HuH-7.5 (cell line): ENCODE measurements around the gene MRM3.
"Not testable (repeated sequence)": the region's sequence is repeated elsewhere in the genome, so short reads cannot be mapped to it uniquely, and the experiment has no call there.

ENCODE experiments used
- DNase-seq: peaks from one replicate; pipeline ENCODE4 v3.0.0; 2011; ENCODE audit warnings: low spot score

The MRM3 gene

DNA sequence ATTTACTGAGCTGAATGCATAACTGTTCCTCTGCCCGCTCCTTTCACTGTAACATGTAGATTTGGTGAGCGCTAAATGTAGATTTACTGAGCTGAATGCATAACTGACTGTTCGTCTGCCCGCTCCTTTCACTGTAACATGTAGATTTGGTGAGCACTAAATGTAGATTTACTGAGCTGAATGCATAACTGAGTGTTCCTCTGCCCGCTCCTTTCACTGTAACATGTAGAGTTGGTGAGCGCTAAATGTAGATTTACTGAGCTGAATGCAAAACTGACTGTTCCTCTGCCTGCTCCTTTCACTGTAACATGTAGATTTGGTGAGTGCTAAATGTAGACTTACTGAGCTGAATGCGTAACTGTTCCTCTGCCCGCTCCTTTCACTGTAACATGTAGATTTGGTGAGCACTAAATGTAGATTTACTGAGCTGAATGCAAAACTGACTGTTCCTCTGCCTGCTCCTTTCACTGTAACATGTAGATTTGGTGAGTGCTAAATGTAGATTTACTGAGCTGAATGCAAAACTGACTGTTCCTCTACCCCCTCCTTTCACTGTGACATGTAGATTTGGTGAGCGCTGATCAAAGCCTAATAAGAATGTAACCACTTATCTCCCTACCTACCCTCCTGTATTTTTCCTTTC is 26.7 kb upstream of the MRM3 start:
- not testable (repeated sequence) for DNase-seq

DNA sequence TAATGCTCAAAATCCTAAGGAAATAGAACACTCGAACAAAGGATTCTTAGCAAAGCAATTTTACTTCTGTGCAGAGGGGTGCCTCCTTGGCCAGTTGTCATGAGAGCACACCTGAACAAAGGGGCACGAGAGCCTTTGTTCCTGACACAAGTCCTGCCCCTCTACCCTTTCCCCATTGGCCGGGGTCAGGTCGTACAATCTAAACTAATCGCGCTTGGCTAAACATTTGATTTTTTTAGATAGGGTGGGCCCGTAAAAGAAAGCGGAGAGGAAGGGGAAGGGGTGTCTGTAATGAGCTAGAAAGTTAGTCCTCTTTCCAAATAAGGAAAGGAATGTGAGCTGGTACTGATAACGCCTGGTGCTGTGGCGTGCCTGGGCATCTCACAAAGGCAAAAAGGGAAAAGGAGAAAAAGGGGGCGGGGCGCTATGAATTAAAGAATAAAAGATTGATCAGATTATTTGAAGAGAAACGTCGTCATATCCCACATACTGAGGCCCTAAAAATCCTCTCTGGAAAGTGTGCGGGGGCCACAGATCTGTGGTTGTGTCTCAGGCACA is 26.1 kb upstream of the MRM3 start:
- DNase-seq = not testable (repeated sequence)

DNA sequence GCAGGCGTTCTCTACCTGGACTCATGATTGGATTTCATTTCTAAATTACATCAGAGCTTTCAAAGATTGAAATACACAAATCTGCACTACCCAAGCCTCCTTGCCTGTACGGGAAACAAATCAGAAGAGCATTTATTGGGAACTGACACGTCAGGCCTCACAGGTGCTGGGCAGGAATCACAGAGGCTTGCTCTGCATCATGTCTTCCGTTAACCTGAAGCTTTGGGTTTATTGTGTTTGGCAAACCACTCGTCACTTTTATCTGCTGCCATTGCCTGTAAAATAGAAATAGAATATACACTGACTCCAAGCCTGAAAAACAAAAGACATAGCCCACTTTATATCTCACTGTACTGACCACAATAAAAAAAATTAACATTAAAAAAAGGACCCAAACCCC is 22.2 kb upstream of the MRM3 start:
- no peak for DNase-seq

DNA sequence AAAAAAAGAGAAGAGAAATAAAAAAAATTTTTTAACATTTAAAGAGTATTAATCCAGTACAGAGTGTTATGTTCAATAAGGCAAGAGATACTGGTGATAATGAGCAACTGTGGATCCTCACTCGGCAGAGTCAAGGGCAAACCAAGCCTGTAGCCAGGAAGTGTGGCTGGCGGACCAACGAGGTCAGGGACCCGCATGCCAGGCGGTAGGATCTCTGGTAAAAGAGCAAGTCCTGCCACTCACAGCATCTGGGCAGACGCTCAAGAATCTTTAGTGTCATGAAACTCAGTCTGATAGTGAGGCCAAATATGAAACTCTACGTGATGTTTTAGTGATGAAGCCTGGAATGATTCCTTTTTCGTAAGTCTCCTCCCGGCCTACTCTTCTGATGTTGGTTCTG is 21.8 kb upstream of the MRM3 start:
- no peak for DNase-seq

DNA sequence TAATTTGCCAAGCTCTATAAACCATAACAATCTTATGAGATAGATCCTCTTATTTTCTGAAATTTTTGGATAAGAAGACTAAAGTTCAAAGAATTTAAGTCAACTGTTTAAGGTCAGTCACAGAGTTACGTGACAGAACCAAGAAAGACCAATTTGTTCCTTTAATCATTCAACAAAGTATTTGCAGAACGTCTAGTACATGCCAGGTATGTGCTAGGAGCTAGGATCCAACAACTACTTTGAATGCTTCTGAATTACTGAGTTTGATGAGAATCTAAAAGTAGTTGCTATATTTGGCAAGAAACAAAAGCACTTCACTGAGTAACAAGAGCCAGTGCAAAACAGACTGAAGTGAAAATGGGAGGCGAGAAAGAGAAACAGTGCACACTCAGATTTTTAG is 15.1 kb upstream of the MRM3 start:
- no peak for DNase-seq

DNA sequence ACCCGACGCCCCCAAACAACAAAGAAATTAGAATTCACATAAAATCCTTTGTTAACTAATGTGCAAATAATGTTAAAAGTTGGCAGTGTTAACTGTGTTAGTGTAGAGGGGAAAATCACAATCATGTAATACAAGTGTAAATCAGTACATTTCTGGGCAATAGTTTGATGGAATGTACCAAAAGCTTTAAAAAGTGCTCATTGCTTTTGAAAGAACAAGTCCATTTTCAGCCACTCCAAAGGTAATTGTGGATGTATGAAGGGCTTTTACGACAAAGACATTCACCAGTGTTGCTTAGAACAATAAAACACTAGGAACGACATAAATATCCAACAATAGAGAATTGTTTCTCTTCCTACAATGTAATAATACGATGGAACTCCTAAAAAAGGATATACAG is 9.1 kb upstream of the MRM3 start:
- no peak for DNase-seq

DNA sequence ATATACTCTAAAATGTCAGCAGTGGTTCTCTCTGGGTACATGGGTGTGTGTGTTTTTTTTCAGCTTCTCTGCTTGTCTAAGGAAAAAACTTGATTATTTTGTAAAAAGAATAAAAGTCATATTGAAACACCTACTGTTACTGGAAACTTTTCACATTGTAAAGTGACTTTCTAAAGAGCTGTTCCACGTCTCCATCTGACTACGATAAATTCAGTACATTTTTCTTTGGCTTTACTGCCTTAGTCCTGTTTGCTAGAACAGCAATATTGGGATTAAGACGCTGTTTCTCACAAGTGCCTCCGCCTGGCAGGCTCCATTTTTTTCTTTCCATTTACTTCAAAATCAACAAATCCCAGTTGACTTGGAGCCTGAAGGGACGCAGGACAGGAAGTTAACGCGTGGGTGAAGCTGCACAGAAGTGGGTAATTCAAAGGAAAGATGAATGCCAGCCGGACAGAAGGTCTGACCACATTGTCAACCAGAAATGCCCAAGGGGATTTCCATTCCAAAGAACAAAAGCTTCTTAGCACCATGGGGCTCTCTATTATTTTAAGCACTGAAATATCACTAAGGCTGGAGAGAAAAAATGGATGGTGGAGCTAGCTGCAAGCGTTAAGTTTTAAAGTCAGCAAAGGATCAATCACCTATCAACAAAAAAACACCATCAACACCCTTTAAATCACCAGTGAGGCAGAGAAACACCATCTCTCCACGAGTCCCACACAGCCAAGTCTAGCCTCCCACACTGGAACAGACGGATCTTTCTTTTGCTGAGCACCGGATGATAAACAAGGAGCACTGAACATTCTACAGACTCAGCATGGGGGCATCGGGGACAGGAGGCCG is 8.5 kb upstream of the MRM3 start:
- DNase-seq = no peak

DNA sequence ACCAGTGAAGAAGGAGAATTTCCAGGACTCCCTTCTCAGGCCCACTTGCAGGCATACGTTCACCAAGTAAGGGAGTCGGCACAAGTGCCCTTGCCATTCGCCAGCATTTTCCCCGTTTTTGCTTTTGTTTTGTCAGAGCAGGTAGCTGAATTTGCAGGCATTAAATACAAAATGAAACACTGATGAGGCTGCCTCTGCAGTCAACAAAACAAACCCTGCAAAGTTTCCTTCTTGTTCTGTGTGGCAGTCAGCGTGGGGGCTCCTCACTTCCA is 7.9 kb upstream of the MRM3 start:
- DNase-seq = no peak

DNA sequence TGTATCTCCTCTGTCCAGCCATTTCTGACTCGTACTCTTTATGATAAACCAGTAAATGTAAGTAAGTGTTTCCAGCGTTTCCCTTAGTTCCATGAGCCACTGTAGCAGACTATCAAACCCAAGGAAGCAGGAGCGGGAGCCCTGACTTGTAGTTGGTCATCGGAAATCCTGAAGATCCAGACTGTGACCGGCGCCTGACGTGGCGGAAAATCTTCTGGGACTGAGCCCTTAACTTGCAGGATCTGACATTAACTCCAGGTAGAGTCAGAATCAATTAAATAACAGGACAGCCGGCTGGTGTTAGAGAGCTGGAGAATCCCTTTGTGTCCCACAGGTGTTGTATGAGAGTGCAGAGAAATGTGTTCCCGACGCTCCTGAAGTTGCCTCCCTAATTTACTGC is 4.1 kb upstream of the MRM3 start:
- DNase-seq = no peak

DNA sequence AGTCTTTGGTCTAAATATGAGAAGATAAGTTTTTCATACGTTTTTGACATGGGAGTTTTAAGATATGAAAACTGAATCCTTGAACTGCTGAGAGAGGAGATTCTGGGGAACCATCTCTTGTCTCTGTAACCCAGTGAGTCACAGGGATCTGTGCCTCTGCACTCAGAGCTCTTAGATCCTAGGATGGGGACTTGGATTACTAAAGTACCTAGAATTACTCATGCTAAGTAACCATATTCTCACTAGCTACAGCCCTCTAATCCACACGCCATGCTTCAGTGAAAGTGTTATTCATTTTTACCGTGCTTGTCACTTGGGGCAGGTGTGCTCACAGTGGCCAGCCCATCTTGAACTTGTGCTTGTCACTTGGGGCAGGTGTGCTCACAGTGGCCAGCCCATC is 2.0 kb downstream of the MRM3 start:
- no peak for DNase-seq

DNA sequence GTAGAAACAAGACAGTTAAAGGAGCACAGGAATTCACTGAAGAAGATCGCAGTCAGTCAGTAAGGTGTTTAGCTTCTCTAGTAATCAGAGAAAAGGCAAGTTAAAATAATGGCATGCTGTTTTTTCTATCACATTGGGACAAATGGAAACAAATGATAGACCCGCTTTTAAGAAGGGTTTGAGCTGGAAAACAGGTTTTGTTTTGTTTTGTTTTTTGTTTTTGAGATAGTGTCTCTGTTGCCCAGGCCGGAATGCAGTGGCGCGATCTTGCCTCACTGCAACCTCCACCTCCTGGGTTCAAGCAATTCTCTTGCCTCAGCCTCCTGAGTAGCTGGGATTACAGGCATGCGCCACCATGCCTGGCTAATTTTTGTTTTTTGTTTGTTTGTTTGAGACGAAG is 3.7 kb downstream of the MRM3 start:
- not testable (repeated sequence) for DNase-seq

DNA sequence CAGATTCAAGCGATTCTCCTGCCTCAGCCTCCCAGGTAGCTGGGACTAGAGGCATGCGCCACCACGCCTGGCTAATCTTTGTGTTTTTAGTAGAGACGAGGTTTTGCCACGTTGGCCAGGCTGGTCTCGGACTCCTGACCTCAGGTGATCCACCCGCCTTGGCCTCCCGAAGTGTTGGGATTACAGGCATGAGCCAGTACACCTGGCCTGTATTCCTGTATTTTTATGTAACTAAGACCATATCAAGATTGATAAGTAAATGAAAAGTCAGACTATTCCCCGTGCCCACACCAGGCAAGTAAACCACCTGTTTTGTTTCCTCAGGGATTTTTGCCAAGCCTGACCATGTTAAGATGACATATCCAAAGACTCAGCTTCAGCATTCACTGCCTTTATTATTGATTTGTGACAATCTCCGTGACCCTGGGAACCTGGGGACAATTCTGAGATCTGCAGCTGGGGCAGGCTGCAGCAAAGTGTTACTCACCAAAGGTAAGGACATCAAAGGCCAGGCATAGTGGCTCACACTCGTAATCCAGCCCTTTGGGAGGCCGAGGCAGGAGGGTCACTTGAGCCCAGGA is 5.6 kb downstream of the MRM3 start:
- no peak for DNase-seq

DNA sequence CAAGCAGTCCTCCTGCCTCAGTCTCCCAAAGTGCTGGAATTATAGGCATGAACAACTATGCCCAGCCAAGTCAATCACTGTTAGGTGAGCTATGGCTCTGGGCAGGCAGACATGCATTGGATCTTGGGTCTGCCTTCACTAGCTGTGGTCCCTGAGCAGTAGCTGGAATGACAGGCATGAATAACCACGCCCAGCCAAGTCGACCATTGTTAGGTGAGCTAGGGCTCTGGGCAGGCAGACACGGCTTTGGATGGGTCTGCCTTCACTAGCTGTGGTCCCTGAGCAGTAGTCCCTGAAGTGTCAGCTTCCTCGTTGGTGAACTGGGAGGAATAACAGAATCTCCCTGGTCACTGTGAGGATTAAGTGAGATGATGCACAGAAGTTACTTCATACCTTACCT is 6.4 kb downstream of the MRM3 start:
- no peak for DNase-seq

DNA sequence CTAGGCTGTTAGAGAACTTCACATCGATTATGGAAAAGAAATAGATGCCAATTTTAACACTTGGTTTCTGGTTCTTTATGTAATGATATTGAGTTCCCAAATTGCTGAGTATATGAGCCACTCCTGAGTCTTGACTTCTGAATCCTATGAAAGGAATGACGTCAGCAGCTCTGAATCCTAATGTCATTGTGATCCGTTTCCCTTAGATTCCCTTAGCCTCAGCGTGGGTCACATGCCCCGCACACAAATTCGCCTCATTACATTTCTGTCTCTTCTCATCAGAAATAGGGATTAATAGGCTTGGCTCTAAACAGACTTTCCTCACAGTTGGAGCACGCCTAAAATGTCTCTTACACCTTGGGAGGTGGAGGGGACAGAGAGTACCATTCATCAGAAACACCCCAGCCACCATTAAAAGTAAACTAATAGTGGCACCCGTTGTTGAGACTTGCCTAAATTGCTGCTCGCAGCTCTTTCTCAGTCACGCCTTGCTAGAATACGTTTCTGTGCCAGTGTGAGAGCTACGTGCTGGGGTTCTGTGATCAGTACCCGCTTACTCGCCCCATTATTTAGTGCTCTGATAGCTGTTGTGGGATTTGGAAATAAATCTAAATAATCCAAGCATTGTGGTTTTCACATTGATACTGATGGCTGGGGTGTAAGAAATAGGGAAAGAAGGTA is 7.1 kb downstream of the MRM3 start:
- no peak for DNase-seq

DNA sequence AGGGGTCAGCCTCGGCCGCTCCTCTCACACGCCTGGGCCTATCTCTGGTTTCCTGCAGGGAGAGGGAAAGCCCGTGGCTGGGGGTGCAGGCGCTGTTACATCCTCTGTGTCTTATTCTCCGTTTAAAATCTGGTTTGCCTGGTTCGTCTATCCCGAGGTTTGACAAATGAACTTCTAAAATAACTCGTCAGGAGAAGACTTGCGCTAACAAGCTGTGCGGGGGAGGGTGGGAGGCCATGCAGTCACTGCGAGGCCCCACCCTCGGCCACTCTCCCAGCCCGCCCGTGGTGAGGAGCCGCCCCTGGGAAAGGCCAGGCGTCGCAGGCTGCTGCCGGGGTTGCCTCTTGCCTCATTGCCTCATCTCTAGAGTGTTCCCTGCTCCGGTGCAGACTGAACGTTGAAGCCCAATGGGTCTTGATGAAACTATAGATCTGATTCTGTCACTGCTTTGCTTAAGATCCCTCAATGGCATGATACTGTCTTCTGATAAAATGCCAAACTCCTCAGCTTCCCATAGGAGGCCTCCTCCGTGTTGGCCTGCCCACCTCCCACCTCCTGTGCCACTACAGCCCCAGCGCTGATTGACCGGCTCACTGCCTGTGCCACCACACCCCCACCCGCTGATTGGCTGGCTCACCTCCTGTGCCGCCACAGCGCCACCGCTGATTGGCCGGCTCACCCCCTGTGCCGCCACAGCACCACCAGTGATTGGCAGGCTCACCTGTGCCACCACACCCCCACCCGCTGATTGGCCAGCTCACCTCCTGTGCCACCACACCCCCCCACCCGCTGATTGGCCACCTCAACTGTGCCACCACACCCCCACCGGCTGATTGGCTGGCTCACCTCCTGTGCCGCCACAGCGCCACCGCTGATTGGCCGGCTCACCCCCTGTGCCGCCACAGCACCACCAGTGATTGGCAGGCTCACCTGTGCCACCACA is 8.0 kb downstream of the MRM3 start:
- not testable (repeated sequence) for DNase-seq

DNA sequence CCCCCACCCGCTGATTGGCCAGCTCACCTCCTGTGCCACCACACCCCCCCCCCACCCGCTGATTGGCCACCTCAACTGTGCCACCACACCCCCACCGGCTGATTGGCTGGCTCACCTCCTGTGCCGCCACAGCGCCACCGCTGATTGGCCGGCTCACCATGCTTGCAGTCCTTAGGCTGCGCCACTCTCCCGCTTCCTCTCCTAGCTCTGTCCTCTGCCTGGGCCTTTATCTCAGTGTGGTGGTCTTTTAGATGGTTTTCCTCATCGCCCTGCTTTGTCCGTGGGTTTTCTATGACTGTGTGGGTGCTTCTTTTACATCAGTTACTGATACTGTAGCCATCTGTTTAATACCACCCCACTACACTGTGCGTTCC is 8.7 kb downstream of the MRM3 start:
- DNase-seq = not testable (repeated sequence)

DNA sequence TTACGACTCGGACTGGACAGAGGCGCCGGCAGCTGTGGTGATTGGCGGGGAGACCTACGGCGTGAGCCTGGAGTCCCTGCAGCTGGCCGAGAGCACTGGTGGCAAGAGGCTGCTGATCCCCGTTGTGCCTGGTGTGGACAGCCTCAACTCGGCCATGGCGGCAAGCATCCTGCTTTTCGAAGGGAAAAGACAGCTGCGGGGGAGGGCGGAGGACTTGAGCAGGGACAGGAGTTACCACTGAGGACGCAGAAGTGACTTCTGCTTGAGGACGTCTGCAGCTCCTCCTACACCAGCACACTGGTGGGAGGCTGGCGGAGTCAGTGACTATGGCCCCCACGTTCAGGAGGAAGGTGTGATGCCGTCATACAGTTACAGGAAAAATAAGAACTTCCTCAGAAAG is 9.7 kb downstream of the MRM3 start:
- DNase-seq = no peak

DNA sequence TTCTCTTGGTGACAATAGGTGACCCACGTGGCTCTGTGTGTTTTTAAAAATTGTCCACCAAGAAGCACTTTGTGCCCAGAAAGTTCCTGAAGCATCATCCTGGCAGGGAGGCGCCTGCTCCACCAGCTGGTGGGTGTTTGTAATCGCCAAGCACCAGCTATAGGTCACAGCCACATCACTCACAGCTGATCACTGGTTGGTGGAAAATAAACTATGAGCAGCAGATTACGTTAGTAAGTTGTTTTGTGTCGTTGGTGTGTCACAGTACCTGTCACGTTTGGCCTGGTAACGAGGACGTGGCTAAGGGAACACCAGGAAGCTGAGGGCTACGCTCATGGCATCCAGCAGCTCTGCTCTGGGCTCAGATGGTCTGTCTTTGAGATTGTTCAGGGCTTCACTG is 10.1 kb downstream of the MRM3 start:
- no peak for DNase-seq

DNA sequence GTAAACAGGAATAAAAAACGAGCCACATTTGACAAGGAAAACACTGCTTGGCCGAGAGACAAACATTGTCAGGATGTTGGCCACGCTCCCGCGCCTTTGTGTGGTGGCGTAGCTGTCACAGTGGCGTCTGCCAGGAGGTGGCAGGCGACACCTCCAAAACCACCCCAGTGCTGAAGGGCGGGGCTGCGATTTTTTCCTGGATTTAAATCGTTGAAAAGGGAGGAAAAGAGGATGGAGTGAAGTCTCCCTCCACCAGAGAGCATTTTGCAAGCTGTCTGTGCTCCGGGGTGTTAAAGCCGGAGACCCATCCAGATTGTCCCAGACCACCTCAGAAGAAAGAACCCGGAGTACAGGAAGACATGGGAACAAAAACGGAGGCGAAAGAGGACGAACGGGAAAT is 12.7 kb downstream of the MRM3 start:
- peak; percentile 36 for DNase-seq

DNA sequence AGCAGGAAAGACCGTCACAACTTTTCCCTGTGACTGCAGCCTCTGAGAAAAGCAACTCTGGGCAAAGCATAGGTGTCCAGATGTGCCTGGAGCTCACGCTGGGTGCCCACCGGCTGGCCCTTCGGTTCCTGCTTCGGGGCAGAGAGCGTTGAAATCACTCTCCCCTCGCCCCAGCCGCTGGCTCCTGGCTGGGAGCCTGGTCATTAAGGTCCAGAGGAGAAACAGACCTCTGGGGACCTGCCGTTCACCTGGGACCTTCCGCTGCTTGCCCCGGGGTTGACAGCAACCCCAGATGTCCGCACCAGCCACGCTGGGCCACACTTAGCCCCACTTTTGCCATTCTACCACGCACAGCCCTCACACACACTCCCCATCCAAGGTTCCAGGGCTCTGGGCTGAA is 13.1 kb downstream of the MRM3 start:
- DNase-seq = no peak

DNA sequence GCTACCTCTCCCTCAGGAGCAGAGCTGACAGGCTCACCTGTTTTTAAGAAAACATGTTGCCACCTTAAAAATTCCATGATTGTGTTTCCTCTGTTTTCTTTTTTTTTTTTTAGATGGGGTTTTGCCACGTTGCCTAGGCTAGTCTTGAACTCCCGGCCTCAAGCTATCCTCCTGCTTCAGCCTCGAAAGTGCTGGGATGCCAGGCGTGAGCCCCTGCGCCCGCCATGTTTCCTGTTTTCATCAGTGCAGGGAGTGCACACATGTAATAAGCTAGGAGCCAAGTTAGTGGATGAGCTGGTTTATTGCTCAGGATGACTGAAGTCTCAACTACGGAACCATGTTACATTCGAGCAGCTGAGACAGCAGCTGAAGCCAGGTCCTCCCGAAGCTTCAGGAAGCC is 13.6 kb downstream of the MRM3 start:
- no peak for DNase-seq

DNA sequence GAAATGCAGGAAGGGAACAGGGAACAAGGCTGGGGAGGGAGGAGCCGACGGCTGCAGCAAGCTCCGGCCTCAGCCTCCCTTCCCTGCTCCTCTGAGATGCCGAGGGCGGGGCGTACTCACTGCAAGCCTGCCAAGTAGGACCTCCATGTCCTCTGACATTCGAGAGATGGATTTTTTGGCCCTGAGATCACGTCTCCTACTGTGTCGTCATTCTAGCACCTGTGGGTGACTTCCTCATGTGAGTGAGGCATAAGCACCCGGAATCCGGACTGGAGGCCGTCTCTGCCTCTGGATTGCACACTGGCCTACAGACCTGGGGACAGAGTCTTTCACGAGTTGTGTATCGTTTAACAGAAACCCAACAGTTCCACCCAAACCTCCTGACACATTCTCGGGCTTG is 14.5 kb downstream of the MRM3 start:
- no peak for DNase-seq
